ENCODE data around the gene DENND1B.
A peak's percentile ranks its signal among the peaks of the same experiment; 100 is the strongest.
"Not testable (repeated sequence)": the region's sequence is repeated elsewhere in the genome, so short reads cannot be mapped to it uniquely, and the experiment has no call there.

DENND1B gene

GRCh38 chr1:197763307-197763706, 12.0 kb downstream of the DENND1B start:
- Histone ChIP-seq H3K9ac (no peak overlapping the region), H4K20me1 (no peaks in the 10 kb centered on the region), H3K27ac (no peak overlapping the region), H3K9me3 (replicated peaks in 1 of 11) (peaks cover 0 to 11% (median 5%) of the 10 kb centered on the region in 11 experiments; a peak in 6 of 22 replicates), H3K36me3 (no peaks in the 10 kb centered on the region), H3K27me3 (no peaks in the 10 kb centered on the region), H3K4me3 (no peak overlapping the region), H3K4me2 (no peak overlapping the region), H3K4me1 (peaks cover 4 to 29% (median 16%) of the 10 kb centered on the region in 10 experiments; a peak in 17 of 20 replicates)
- no peak for TF ChIP-seq Cebpa-rat (IDR thresholded peaks at IDR 0.05)

GRCh38 chr1:197761654-197762053, 13.6 kb downstream of the DENND1B start:
- H3K9me3 ChIP-seq (replicated peaks in 1 of 11): peaks cover 0 to 11% (median 5%) of the 10 kb centered on the region in 11 experiments; a peak in 6 of 22 replicates
- H3K4me3 ChIP-seq: peak overlapping the region in 4 of 10 experiments; percentile 4 to 36 (median 24); a peak in 3 of 20 replicates
- H3K36me3 ChIP-seq: no peaks in the 10 kb centered on the region
- no peak for TF ChIP-seq Cebpa-rat (IDR thresholded peaks at IDR 0.05)
- peak overlapping the region in 5 of 11 experiments; percentile 5 to 50 (median 33); a peak in 5 of 22 replicates for H3K9ac ChIP-seq
- H3K4me1 ChIP-seq: peaks cover 4 to 29% (median 16%) of the 10 kb centered on the region in 10 experiments; a peak in 17 of 20 replicates
- H3K4me2 ChIP-seq: peak overlapping the region in 10 of 11 experiments; percentile 34 to 71 (median 52); a peak in 18 of 22 replicates
- H4K20me1 ChIP-seq: no peaks in the 10 kb centered on the region
- H3K27ac ChIP-seq: peak overlapping the region in 9 of 11 experiments; percentile 13 to 73 (median 58); a peak in 16 of 22 replicates
- H3K27me3 ChIP-seq: no peaks in the 10 kb centered on the region

GRCh38 chr1:197755553-197755952, 19.7 kb downstream of the DENND1B start:
- not testable (repeated sequence) for H3K27me3 ChIP-seq

GRCh38 chr1:197752652-197753164, 22.6 kb downstream of the DENND1B start:
- H3K27me3 ChIP-seq, H3K9ac ChIP-seq, H4K20me1 ChIP-seq, H3K4me2 ChIP-seq, H3K27ac ChIP-seq, H3K4me3 ChIP-seq, H3K4me1 ChIP-seq: not testable (repeated sequence)
- Histone ChIP-seq H3K9me3 (replicated peaks in 1 of 11) (peaks cover 0 to 13% (median under 1%) of the 10 kb centered on the region in 11 experiments; a peak in 9 of 22 replicates), H3K36me3 (peaks cover 0 to 11% (median 0%) of the 10 kb centered on the region in 11 experiments; a peak in 2 of 22 replicates)

More at GRCh38 chr1:197755553-197755952, 19.7 kb downstream of the DENND1B start:
- not testable (repeated sequence) for H3K4me3 ChIP-seq, H3K4me1 ChIP-seq, H3K27ac ChIP-seq, H4K20me1 ChIP-seq, H3K9ac ChIP-seq, H3K4me2 ChIP-seq
- Histone ChIP-seq H3K9me3 (replicated peaks in 1 of 11) (peaks cover 0 to 13% (median 0%) of the 10 kb centered on the region in 11 experiments; a peak in 9 of 22 replicates), H3K36me3 (peaks cover 0 to 11% (median 0%) of the 10 kb centered on the region in 11 experiments; a peak in 2 of 22 replicates)

GRCh38 chr1:197750366-197750765, 24.9 kb downstream of the DENND1B start:
- Histone ChIP-seq H3K4me1 (peaks cover 0 to under 1% (median 0%) of the 10 kb centered on the region in 10 experiments; a peak in 3 of 20 replicates), H4K20me1 (no peaks in the 10 kb centered on the region; a peak in 1 of 22 replicates), H3K27ac (no peak overlapping the region), H3K4me3 (no peak overlapping the region), H3K4me2 (no peak overlapping the region), H3K9ac (no peak overlapping the region), H3K9me3 (replicated peaks in 1 of 11) (peaks cover 0 to 15% (median 5%) of the 10 kb centered on the region in 11 experiments; a peak in 11 of 22 replicates), H3K27me3 (no peaks in the 10 kb centered on the region), H3K36me3 (peaks cover 0 to 14% (median 0%) of the 10 kb centered on the region in 11 experiments; a peak in 2 of 22 replicates)
- no peak for TF ChIP-seq Cebpa-rat (IDR thresholded peaks at IDR 0.05)

GRCh38 chr1:197745911-197746310, 29.4 kb downstream of the DENND1B start:
- Histone ChIP-seq H3K4me2 (no peak overlapping the region), H3K4me1 (peaks cover 0 to 10% (median 8%) of the 10 kb centered on the region in 10 experiments; a peak in 14 of 20 replicates), H3K9me3 (replicated peaks in 1 of 11) (peaks cover 0 to 20% (median 0%) of the 10 kb centered on the region in 11 experiments; a peak in 7 of 22 replicates), H3K4me3 (no peak overlapping the region), H3K27ac (no peak overlapping the region), H4K20me1 (no peaks in the 10 kb centered on the region; a peak in 1 of 22 replicates), H3K36me3 (0 out of 22 replicates have a peak, but pooled peaks cover 0 to 4% (median 0%) of the 10 kb centered on the region in 11 experiments), H3K27me3 (no peaks in the 10 kb centered on the region), H3K9ac (no peak overlapping the region)
- no peak for TF ChIP-seq Cebpa-rat (IDR thresholded peaks at IDR 0.05)

- Histone ChIP-seq H4K20me1 (no peaks in the 10 kb centered on the region; a peak in 1 of 22 replicates), H3K27me3 (no peaks in the 10 kb centered on the region), H3K4me1 (peaks cover 0 to 10% (median 8%) of the 10 kb centered on the region in 10 experiments; a peak in 14 of 20 replicates), H3K27ac (no peak overlapping the region), H3K4me2 (peak overlapping the region in 9 of 11 experiments; percentile 13 to 53 (median 25); a peak in 13 of 22 replicates), H3K9me3 (replicated peaks in 1 of 11) (peaks cover 0 to 20% (median 0%) of the 10 kb centered on the region in 11 experiments; a peak in 7 of 22 replicates), H3K36me3 (0 out of 22 replicates have a peak, but pooled peaks cover 0 to 4% (median 0%) of the 10 kb centered on the region in 11 experiments), H3K9ac (no peak overlapping the region), H3K4me3 (no peak overlapping the region)
- TF ChIP-seq Cebpa-rat (IDR thresholded peaks at IDR 0.05): no peak
Observed at GRCh38 chr1:197744979-197745378, 30.3 kb downstream of the DENND1B start.

- no peaks in the 10 kb centered on the region for H4K20me1 ChIP-seq
- H3K4me2 ChIP-seq: no peak overlapping the region
- no peak overlapping the region for H3K4me3 ChIP-seq
- H3K4me1 ChIP-seq: peaks cover 0 to 10% (median 8%) of the 10 kb centered on the region in 10 experiments; a peak in 14 of 20 replicates
- H3K27ac ChIP-seq: no peak overlapping the region
- no peak overlapping the region for H3K9ac ChIP-seq
- no peak for TF ChIP-seq Cebpa-rat (IDR thresholded peaks at IDR 0.05)
- peaks cover 0 to 20% (median 0%) of the 10 kb centered on the region in 11 experiments; a peak in 7 of 22 replicates for H3K9me3 ChIP-seq (replicated peaks in 1 of 11)
- no peaks in the 10 kb centered on the region for H3K27me3 ChIP-seq
- 0 out of 22 replicates have a peak, but pooled peaks cover 0 to 4% (median 0%) of the 10 kb centered on the region in 11 experiments for H3K36me3 ChIP-seq
Observed at GRCh38 chr1:197743578-197743977, 31.7 kb downstream of the DENND1B start.

GRCh38 chr1:197740992-197741391, 34.3 kb downstream of the DENND1B start:
- Histone ChIP-seq H3K4me3 (no peak overlapping the region), H3K36me3 (no peaks in the 10 kb centered on the region), H3K4me1 (peaks cover 0 to 10% (median 8%) of the 10 kb centered on the region in 10 experiments; a peak in 14 of 20 replicates), H3K9ac (no peak overlapping the region), H4K20me1 (no peaks in the 10 kb centered on the region), H3K4me2 (no peak overlapping the region), H3K9me3 (replicated peaks in 1 of 11) (peaks cover 0 to 14% (median 0%) of the 10 kb centered on the region in 11 experiments; a peak in 5 of 22 replicates), H3K27me3 (no peaks in the 10 kb centered on the region), H3K27ac (no peak overlapping the region)
- TF ChIP-seq Cebpa-rat (IDR thresholded peaks at IDR 0.05): no peak
